ENCODE measurements around the gene XKR7.
"Not testable (repeated sequence)": the region's sequence is repeated elsewhere in the genome, so short reads cannot be mapped to it uniquely, and the experiment has no call there.

XKR7 gene

GRCh38 chr20:32019156-32019510, 51.2 kb downstream of the XKR7 start:
- DNase-seq = no peak

GRCh38 chr20:32019563-32020463, 51.9 kb downstream of the XKR7 start:
- DNase-seq = no peak

- no peak for DNase-seq
Observed at GRCh38 chr20:32021091-32021490, 53.1 kb downstream of the XKR7 start.

GRCh38 chr20:32024683-32025295, 56.8 kb downstream of the XKR7 start:
- no peak for DNase-seq

- no peak for DNase-seq
Observed at GRCh38 chr20:32027643-32028042, 59.7 kb downstream of the XKR7 start.

- DNase-seq = no peak
Observed at GRCh38 chr20:32028647-32029372, 60.9 kb downstream of the XKR7 start.

GRCh38 chr20:32029561-32029960, 61.6 kb downstream of the XKR7 start:
- DNase-seq = no peak

- DNase-seq = peak; percentile 38
Observed at GRCh38 chr20:32031007-32031958, 63.3 kb downstream of the XKR7 start.

- no peak for DNase-seq
Observed at GRCh38 chr20:32033316-32033715, 65.4 kb downstream of the XKR7 start.

- not testable (repeated sequence) for DNase-seq
Observed at GRCh38 chr20:32033721-32034120, 65.8 kb downstream of the XKR7 start.

- DNase-seq = no peak
Observed at GRCh38 chr20:32034581-32035425, 66.9 kb downstream of the XKR7 start.

- no peak for DNase-seq
Observed at GRCh38 chr20:32035426-32035779, 67.5 kb downstream of the XKR7 start.

- DNase-seq = no peak
Observed at GRCh38 chr20:32036252-32036651, 68.3 kb downstream of the XKR7 start.

- DNase-seq = no peak
Observed at GRCh38 chr20:32036716-32037485, 69.0 kb downstream of the XKR7 start.

GRCh38 chr20:32037929-32038328, 70.0 kb downstream of the XKR7 start:
- no peak for DNase-seq

GRCh38 chr20:32040142-32040953, 72.4 kb downstream of the XKR7 start:
- DNase-seq = peak; percentile 68

GRCh38 chr20:32045999-32046398, 78.0 kb downstream of the XKR7 start:
- no peak for DNase-seq

GRCh38 chr20:32050324-32050841, 82.4 kb downstream of the XKR7 start:
- no peak for DNase-seq

- DNase-seq = no peak
Observed at GRCh38 chr20:32050851-32051556, 83.1 kb downstream of the XKR7 start.

All from KG1 (cell line).